Heart right ventricle (tissue), 16 donors: ENCODE data around the gene ZNF311. TPM values are rescaled to one million over a fixed set of nuclear protein-coding genes. Genes with fewer than 3 reads are reported as not detected.

Experiments used
- ATAC-seq, 8 donors: fragments of 200-7000 bp; cut with Tn5 transposase; one replicate each; pipeline ENCODE4 v1.9.1; 2020; ENCODE audit warnings: mild to moderate bottlenecking in 8 of 8, moderate library complexity in 8 of 8, moderate number of reproducible peaks in 1 of 8
- DNase-seq, 2 donors: peaks; one replicate each; pipeline ENCODE4 v3.0.0-alpha.2; 2020
- H3K27ac ChIP-seq, 10 donors: fragments of 200-600 bp; sonication (generic) in 2 of 10; one replicate each; pipeline versions ENCODE4 v1.5.0 to v1.8.0; 2020 to 2022; ENCODE audit warnings: mild to moderate bottlenecking in 3 of 10
- H3K27me3 ChIP-seq, 7 donors: fragments of 200-600 bp; one replicate each; pipeline ENCODE4 v1.8.0; 2021 to 2022; ENCODE audit warnings: mild to moderate bottlenecking in 2 of 7
- H3K36me3 ChIP-seq, 9 donors: fragments of 200-600 bp; sonication (generic) in 1 of 9; one replicate each; pipeline versions ENCODE4 v1.5.0 to v1.8.0; 2020 to 2022; ENCODE audit warnings: mild to moderate bottlenecking in 2 of 9
- H3K4me1 ChIP-seq, 9 donors: fragments of 200-600 bp; sonication (generic) in 1 of 9; one replicate each; pipeline versions ENCODE4 v1.5.0 to v1.8.0; 2020 to 2022; ENCODE audit warnings: mild to moderate bottlenecking in 4 of 9
- H3K4me3 ChIP-seq, 10 donors: fragments of 200-600 bp; sonication (generic) in 2 of 10; one replicate each; pipeline versions ENCODE4 v1.5.0 to v1.8.0; 2020 to 2022; ENCODE audit warnings: mild to moderate bottlenecking in 7 of 10, moderate library complexity in 2 of 10
- H3K9me3 ChIP-seq, 11 donors: fragments of 200-600 bp in 10 of 11; sonication (generic) in 2 of 11; one replicate each; pipeline versions ENCODE4 v1.5.0 to v1.8.0; 2013 to 2022; ENCODE audit warnings: mild to moderate bottlenecking in 2 of 11, control low read depth in 1 of 11, moderate library complexity in 1 of 11
- WGBS, 2 donors: extraction: QIAGEN DNeasy Blood & Tissue Kit; methylation state at CpG; one replicate each; pipeline ENCODE4 v1.1.7; 2013; ENCODE audit warnings: inconsistent platforms in 1 of 2; 5-methylcytosine and 5-hydroxymethylcytosine counted together
- intact Hi-C, 10 donors: fragments of 100-400 bp; cut with DNase I; formaldehyde crosslinking; loops; one replicate each; pipeline versions ENCODE4 v1.11.1 to v1.14.2; 2022
- polyA plus RNA-seq, 2 donors: library from polyadenylated mRNA; stranded (reverse); fragments of 200-250 nt; gene quantifications; one replicate each; pipeline ENCODE4 v1.2.3, GENCODE V29; 2013
- total RNA-seq, 10 donors: library from RNA; stranded (reverse); fragmentation: NEBNext Ultra II Directional in 3 of 10; extraction: Animal tissue kit (Norgen Biotek cat#: 25700) in 3 of 10; gene quantifications; one replicate each; pipeline versions ENCODE4 v1.2.1 to v1.2.4, GENCODE V29; 2021 to 2023
- TF ChIP-seq, protein P1 (sequence below), 9 donors: fragments of 200-600 bp; sonication (generic) in 2 of 9; IDR thresholded peaks; one replicate each; pipeline versions ENCODE4 v1.5.0 to v1.8.0; 2021 to 2022; ENCODE audit warnings: antibody characterized with exemption in 9 of 9, mild to moderate bottlenecking in 5 of 9, moderate library complexity in 1 of 9
- donor health status: Arrhythmogenic right ventricular cardiomyopathy.
- donor health status: ischemic (EF 13 %, LVEDD 7.1; RV severe dilation, severe dysfunction).
- donor health status: healthy with polysubstance abuse.
- donor health status: DM: no; HTN: yes; CAD: no.
- donor health status: DM: no; HTN: no; CAD: no.
- donor health status: ischemic (EF 25% LVEDD 6.9; RV normal size, moderate dysfunction).
- donor health status: ischemic (EF 25% LVEDD 5.7; RV mildly dilated, moderate dysfunction).
- donor health status: healthy.
- donor health status: DM: yes; HTN: yes; CAD: no.
- donor health status: Ischemic cardiomyopathy.
- donor health status: ischemic (EF 35%, LVEDD 5.7; RV mildly dilated, moderate dysfunction).
- donor health status: nonischemic (EF 11% LVEDD 7.7; RV severe dilation, severe dysfunction).
- donor health status: DM: yes; HTN: yes; CAD: no.
- donor health status: PGD.
- donor health status: ischemic (EF 29% LVEDD 5.4; RV normal size, mild dysfunction).
- donor health status: nonischemic (EF 23%, LVEDD 6.1; RV moderate dilation, normal function).

Gene ZNF311
- total and polyA plus RNA-seq, 12 donors, result 0.08 to 0.66 (median 0.23) TPM

- intact Hi-C loops, result loop anchor here in 1 of 10 donors (5.0 kb wide), 1 partner anchor 174 kb away; no protein-coding TSS in a partner anchor
- no peaks in the 10 kb centered on the region for H3K9me3 ChIP-seq
- ATAC-seq, result peak in 5 of 8 donors; percentile 55 to 82 (median 60)
- peak in 1 of 2 donors; percentile 38 for DNase-seq
- WGBS, 2 donors, result 1% methylated on average over 30 of the region's 30 CpGs
- H3K4me1 ChIP-seq, result peaks cover 0 to 15% (median 7%) of the 10 kb centered on the region in 9 donors
- H3K36me3 ChIP-seq, result no peaks in the 10 kb centered on the region
- TF ChIP-seq, protein P1, sequence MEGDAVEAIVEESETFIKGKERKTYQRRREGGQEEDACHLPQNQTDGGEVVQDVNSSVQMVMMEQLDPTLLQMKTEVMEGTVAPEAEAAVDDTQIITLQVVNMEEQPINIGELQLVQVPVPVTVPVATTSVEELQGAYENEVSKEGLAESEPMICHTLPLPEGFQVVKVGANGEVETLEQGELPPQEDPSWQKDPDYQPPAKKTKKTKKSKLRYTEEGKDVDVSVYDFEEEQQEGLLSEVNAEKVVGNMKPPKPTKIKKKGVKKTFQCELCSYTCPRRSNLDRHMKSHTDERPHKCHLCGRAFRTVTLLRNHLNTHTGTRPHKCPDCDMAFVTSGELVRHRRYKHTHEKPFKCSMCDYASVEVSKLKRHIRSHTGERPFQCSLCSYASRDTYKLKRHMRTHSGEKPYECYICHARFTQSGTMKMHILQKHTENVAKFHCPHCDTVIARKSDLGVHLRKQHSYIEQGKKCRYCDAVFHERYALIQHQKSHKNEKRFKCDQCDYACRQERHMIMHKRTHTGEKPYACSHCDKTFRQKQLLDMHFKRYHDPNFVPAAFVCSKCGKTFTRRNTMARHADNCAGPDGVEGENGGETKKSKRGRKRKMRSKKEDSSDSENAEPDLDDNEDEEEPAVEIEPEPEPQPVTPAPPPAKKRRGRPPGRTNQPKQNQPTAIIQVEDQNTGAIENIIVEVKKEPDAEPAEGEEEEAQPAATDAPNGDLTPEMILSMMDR (IDR thresholded peaks at IDR 0.05), result no peak
- H3K4me3 ChIP-seq, result peak overlapping the region in 9 of 10 donors; percentile 23 to 55 (median 51)
- H3K27ac ChIP-seq, result peak overlapping the region in 1 of 10 donors; percentile 30
- peaks cover 0 to 93% (median 65%) of the 10 kb centered on the region in 7 donors for H3K27me3 ChIP-seq
Measured at GRCh38 chr6:29011276-29011734, 6.2 kb upstream of the ZNF311 start.

GRCh38 chr6:29009358-29009757 lies 4.2 kb upstream of the ZNF311 start:
- intact Hi-C loops, result no loop called here
- WGBS, 2 donors, result 68 to 86% methylated on average over 1 of the region's 1 CpG
- Histone ChIP-seq H3K27me3 (peaks cover 0 to 79% (median 45%) of the 10 kb centered on the region in 7 donors), H3K27ac (no peak overlapping the region), H3K36me3 (no peaks in the 10 kb centered on the region), H3K9me3 (no peaks in the 10 kb centered on the region), H3K4me3 (no peak overlapping the region), H3K4me1 (peaks cover 0 to 25% (median 5%) of the 10 kb centered on the region in 9 donors)
- no peak for ATAC-seq
- DNase-seq, result no peak
- TF ChIP-seq, protein P1 (IDR thresholded peaks at IDR 0.05), result no peak

- H3K36me3 ChIP-seq, result no peaks in the 10 kb centered on the region
- TF ChIP-seq, protein P1 (IDR thresholded peaks at IDR 0.05), result no peak
- DNase-seq (no peak), ATAC-seq (no peak)
- peaks cover 0 to 66% (median 33%) of the 10 kb centered on the region in 7 donors for H3K27me3 ChIP-seq
- peaks cover 0 to 25% (median 5%) of the 10 kb centered on the region in 9 donors for H3K4me1 ChIP-seq
- no peak overlapping the region for H3K27ac ChIP-seq
- intact Hi-C loops, result no loop called here
- 75 to 79% methylated on average over 2 of the region's 2 CpGs for WGBS, 2 donors
- H3K9me3 ChIP-seq, result no peaks in the 10 kb centered on the region
- H3K4me3 ChIP-seq, result no peak overlapping the region
Measured at GRCh38 chr6:29008089-29008488, 3.0 kb upstream of the ZNF311 start.

GRCh38 chr6:28996844-28997510 lies 8.1 kb downstream of the ZNF311 start:
- Histone ChIP-seq H3K4me1 (no peaks in the 10 kb centered on the region), H3K9me3 (peaks cover 0 to 15% (median 0%) of the 10 kb centered on the region in 11 donors), H3K36me3 (no peaks in the 10 kb centered on the region), H3K27me3 (peaks cover 0 to 18% (median 4%) of the 10 kb centered on the region in 7 donors), H3K27ac (no peak overlapping the region), H3K4me3 (no peak overlapping the region)
- TF ChIP-seq, protein P1 (IDR thresholded peaks at IDR 0.05), result no peak
- no peak for DNase-seq
- no peak for ATAC-seq
- WGBS, 2 donors, result 88 to 97% methylated on average over 2 of the region's 2 CpGs
- intact Hi-C loops, result no loop called here
